ENCODE measurements around the gene MLH3.

GRCh38 chr14:75098212-75098611 is 46.9 kb upstream of the MLH3 start:
- TF ChIP-seq TAF1 (IDR thresholded peaks at IDR 0.05; ENCODE audit: low read depth) (no peak), EP300 (conservative IDR thresholded peaks at IDR 0.05; ENCODE audit: poor library complexity, severe bottlenecking) (no peak)
- TF ChIP-seq, protein P1, sequence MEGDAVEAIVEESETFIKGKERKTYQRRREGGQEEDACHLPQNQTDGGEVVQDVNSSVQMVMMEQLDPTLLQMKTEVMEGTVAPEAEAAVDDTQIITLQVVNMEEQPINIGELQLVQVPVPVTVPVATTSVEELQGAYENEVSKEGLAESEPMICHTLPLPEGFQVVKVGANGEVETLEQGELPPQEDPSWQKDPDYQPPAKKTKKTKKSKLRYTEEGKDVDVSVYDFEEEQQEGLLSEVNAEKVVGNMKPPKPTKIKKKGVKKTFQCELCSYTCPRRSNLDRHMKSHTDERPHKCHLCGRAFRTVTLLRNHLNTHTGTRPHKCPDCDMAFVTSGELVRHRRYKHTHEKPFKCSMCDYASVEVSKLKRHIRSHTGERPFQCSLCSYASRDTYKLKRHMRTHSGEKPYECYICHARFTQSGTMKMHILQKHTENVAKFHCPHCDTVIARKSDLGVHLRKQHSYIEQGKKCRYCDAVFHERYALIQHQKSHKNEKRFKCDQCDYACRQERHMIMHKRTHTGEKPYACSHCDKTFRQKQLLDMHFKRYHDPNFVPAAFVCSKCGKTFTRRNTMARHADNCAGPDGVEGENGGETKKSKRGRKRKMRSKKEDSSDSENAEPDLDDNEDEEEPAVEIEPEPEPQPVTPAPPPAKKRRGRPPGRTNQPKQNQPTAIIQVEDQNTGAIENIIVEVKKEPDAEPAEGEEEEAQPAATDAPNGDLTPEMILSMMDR (IDR thresholded peaks at IDR 0.05; ENCODE audit: poor library complexity, severe bottlenecking), result no peak

Measured in neural cell (in vitro differentiated cells).